GM03348 (cell line): ENCODE measurements around the gene SLC6A18.

Experiments
- DNase-seq: peaks from one replicate; pipeline ENCODE4 v3.0.0; 2012; ENCODE audit warnings: low spot score

The SLC6A18 gene

GRCh38 chr5:1225081-1225480, at the start of gene SLC6A18:
TSS of gene SLC6A18 (plus strand) at chr5:1225381. CDS start at chr5:1225478, 97 bp downstream.
- DNase-seq = no peak

- no peak for DNase-seq
These were observed 49.2 kb upstream of the SLC6A18 start for GRCh38 chr5:1175801-1176472.

GRCh38 chr5:1176473-1177391, 48.4 kb upstream of the SLC6A18 start:
- DNase-seq = no peak

- no peak for DNase-seq
These were observed 47.2 kb upstream of the SLC6A18 start for GRCh38 chr5:1177826-1178528.

GRCh38 chr5:1178529-1179382, 46.4 kb upstream of the SLC6A18 start:
- no peak for DNase-seq

- no peak for DNase-seq
These were observed 45.8 kb upstream of the SLC6A18 start for GRCh38 chr5:1179383-1179715.

GRCh38 chr5:1180096-1180495, 45.1 kb upstream of the SLC6A18 start:
- DNase-seq = no peak

GRCh38 chr5:1180841-1181271, 44.3 kb upstream of the SLC6A18 start:
- DNase-seq = no peak

DNA sequence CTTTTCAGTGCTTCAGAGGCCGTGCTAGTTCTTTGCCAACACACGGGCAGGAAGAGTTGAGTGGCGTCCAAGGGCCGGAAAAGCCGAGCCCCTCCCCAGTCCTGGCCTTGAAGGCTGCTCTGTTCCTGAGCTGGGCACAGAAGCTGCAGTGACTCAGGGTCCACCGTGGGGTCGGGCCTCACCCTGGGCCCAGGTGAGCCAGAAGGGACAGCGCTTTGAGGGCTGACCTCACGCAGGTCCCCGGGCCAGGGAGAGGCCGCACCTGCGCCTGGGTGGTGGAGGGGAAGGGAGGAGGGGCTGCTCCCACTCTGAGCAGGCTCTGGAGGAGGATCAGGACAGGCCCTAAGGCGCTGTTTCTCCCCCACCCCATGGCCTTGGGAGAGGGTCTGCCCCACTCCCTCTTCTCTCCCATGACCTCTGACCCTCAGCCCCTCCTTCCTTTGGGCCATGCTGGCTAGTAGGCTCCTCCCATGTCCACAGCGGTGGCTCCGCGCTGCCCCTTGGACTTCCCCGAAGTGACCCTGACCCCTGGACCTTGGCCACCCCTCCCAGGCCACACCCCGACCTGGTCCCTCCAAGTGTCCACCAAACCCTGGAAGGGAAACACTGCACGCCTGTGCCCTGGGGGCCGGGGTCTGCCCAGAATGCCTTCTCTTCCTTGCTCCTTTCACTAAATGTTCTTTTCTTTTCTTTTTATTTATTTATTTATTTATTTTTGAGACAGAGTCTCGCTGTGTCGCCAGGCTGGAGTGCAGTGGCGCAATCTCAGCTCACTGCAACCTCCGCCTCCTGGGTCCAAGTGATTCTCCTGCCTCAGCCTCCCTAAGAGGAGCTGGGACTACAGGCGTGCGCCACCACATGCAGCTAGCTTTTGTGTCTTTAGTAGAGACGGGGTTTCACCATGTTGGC, 43.5 kb upstream of the SLC6A18 start:
- DNase-seq = no peak

DNA sequence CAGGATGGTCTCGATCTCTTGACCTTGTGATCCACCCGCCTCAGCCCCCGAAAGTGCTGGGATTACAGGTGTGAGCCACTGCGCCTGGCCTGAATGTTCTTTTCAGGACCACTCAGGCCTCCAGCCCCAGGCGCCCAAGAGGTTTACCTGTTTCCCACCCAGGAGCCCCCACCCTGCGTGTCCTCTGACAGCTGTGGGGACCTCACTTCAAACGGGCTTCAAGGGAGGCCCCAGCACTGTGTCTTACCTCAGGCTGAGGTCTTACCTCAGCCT, 42.9 kb upstream of the SLC6A18 start:
- DNase-seq = no peak

- DNase-seq = no peak
These were observed 42.4 kb upstream of the SLC6A18 start for GRCh38 chr5:1182633-1183423.

- DNase-seq = no peak
These were observed 41.6 kb upstream of the SLC6A18 start for GRCh38 chr5:1183424-1184162.

DNA sequence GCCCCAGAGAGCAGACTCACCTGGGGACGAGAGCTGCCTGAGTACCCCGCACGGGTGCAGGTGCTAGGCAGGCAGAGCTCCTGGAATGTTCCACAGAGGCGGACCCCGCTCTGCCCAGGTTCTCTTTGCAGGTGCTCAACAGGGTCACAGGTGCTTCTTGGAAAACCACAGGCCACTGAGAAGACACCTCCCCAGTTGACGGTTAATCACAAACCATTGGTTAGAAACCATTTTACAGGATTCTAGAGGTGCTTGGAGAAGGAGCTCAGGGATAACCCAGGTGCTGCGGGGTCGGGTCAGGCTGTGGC, 41.1 kb upstream of the SLC6A18 start:
- DNase-seq = no peak

- no peak for DNase-seq
These were observed 40.7 kb upstream of the SLC6A18 start for GRCh38 chr5:1184481-1184880.

GRCh38 chr5:1185038-1185627, 40.0 kb upstream of the SLC6A18 start:
- no peak for DNase-seq

DNA sequence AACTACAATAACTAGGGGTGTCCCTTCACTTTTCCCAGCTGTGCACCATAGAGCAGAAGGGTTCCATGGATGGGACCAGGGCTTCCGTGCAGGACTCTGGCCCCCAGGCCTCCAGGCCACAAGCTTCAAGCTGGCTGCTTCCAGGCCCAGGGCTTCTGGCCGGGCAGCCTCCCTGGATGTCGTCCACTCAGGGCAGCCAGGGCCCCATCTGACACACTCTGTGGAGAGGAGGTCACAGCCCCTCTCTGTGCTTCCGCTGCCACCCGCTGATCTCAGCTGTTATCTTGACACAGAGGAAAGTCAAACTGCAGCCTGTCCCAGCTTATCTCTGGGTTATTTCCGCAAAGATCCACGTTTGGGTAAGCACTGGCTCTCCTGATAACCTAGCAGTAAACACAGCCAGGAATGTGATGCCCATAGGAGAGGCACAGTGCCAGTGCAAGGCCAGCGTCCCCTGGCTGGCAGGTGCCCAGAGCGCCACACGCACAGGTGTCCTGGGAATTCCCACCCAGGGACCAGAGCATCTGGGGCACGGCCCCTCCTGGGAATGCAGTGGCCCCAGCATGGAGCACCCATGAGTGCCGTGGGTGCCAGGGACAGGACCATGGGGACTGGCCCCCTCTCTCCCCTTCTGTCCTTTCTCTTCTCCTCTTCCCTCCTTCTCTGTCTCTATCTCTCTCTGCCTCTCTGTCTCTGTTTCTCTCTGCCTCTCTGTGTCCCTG, 39.4 kb upstream of the SLC6A18 start:
- DNase-seq = no peak

- DNase-seq = no peak
These were observed 38.6 kb upstream of the SLC6A18 start for GRCh38 chr5:1186351-1187233.
